GM19240 (cell line): ENCODE results near the gene DNAJC5.
"Not testable (repeated sequence)": the region's sequence is repeated elsewhere in the genome, so short reads cannot be mapped to it uniquely, and the experiment has no call there.

Experiments
- DNase-seq: peaks from one replicate; pipeline ENCODE4 v3.0.0; 2011; ENCODE audit warnings: low spot score; ENCODE audit not compliant: insufficient read length

The DNAJC5 gene

GRCh38 chr20:63908008-63908682, 13.2 kb downstream of the DNAJC5 start:
- DNase-seq: no peak

- no peak for DNase-seq
Observed at GRCh38 chr20:63911176-63911575, 16.2 kb downstream of the DNAJC5 start.

- no peak for DNase-seq
Observed at GRCh38 chr20:63913768-63914167, 18.8 kb downstream of the DNAJC5 start.

- DNase-seq: no peak
Observed at GRCh38 chr20:63915471-63915870, 20.5 kb downstream of the DNAJC5 start.

- DNase-seq: not testable (repeated sequence)
Observed at GRCh38 chr20:63916371-63916939, 21.5 kb downstream of the DNAJC5 start.

- no peak for DNase-seq
Observed at GRCh38 chr20:63917811-63918210, 22.9 kb downstream of the DNAJC5 start.

GRCh38 chr20:63919130-63919529, 24.2 kb downstream of the DNAJC5 start:
- no peak for DNase-seq

- no peak for DNase-seq
Observed at GRCh38 chr20:63920226-63920625, 25.3 kb downstream of the DNAJC5 start.

GRCh38 chr20:63923651-63924050, 28.7 kb downstream of the DNAJC5 start:
- no peak for DNase-seq

- no peak for DNase-seq
Observed at GRCh38 chr20:63924241-63924640, 29.3 kb downstream of the DNAJC5 start.

- no peak for DNase-seq
Observed at GRCh38 chr20:63926298-63926697, 31.4 kb downstream of the DNAJC5 start.

- no peak for DNase-seq
Observed at GRCh38 chr20:63929071-63929470, 34.1 kb downstream of the DNAJC5 start.

GRCh38 chr20:63929473-63929883, 34.6 kb downstream of the DNAJC5 start:
- not testable (repeated sequence) for DNase-seq

- DNase-seq: no peak
Observed at GRCh38 chr20:63930971-63931553, 36.1 kb downstream of the DNAJC5 start.

GRCh38 chr20:63931735-63932134, 36.8 kb downstream of the DNAJC5 start:
- no peak for DNase-seq

GRCh38 chr20:63932606-63933160, 37.8 kb downstream of the DNAJC5 start:
- no peak for DNase-seq

GRCh38 chr20:63933646-63934045, 38.7 kb downstream of the DNAJC5 start:
- DNase-seq: no peak

- no peak for DNase-seq
Observed at GRCh38 chr20:63934271-63935068, 39.5 kb downstream of the DNAJC5 start.

- no peak for DNase-seq
Observed at GRCh38 chr20:63935447-63935846, 40.5 kb downstream of the DNAJC5 start.

GRCh38 chr20:63937596-63937995, 42.7 kb downstream of the DNAJC5 start:
- DNase-seq: no peak

GRCh38 chr20:63939061-63939935, 44.4 kb downstream of the DNAJC5 start:
- DNase-seq: no peak
